Thyroid gland (tissue), 4 donors: Measurements from ENCODE around the gene DDHD1. TPM values are rescaled to one million over a fixed set of nuclear protein-coding genes. Genes with fewer than 3 reads are reported as not detected.

Experiments
- DNase-seq, 2 donors: peaks; one replicate each; pipeline ENCODE4 v3.0.0-alpha.2; 2019
- H3K27ac ChIP-seq, 3 donors: fragments of 200-600 bp; sonication (generic); 1 replicate in 2 of 3; 2 replicates in 1 of 3; pipeline ENCODE4 v1.5.1; 2016 to 2019; ENCODE audit warnings: mild to moderate bottlenecking in 1 of 3, moderate library complexity in 1 of 3
- H3K27me3 ChIP-seq: fragments of 200-600 bp; sonication (generic); one replicate; pipeline ENCODE4 v1.5.1; 2019
- H3K36me3 ChIP-seq, 2 donors: fragments of 200-600 bp; sonication (generic); one replicate each; pipeline ENCODE4 v1.5.1; 2016 to 2019
- H3K4me1 ChIP-seq, 2 donors: fragments of 200-600 bp; sonication (generic); one replicate each; pipeline ENCODE4 v1.5.1; 2017 to 2019
- H3K4me3 ChIP-seq, 3 donors: fragments of 200-600 bp; sonication (generic); replicated peaks in 1 of 3; 1 replicate in 2 of 3; 2 replicates in 1 of 3; pipeline ENCODE4 v1.5.1; 2016; ENCODE audit warnings: mild to moderate bottlenecking in 1 of 3
- H3K9me3 ChIP-seq: fragments of 200-600 bp; sonication (generic); one replicate; pipeline ENCODE4 v1.5.1; 2017
- POLR2A ChIP-seq, 2 donors: fragments of 450-650 bp; IDR thresholded peaks; one replicate each; pipeline ENCODE4 v1.6.1; 2017; ENCODE audit warnings: antibody characterized with exemption in 2 of 2, mild to moderate bottlenecking in 2 of 2, moderate library complexity in 1 of 2
- WGBS, 2 donors: methylation state at CpG; one replicate each; pipeline ENCODE4 v1.1.5; 2017; 5-methylcytosine and 5-hydroxymethylcytosine counted together
- intact Hi-C: fragments of 100-400 bp; cut with DNase I; formaldehyde crosslinking; loops from one replicate; pipeline ENCODE4 v1.15.1; 2023
- total RNA-seq, 4 donors: library from RNA; depleted of rRNA; stranded (reverse); fragments of >200 nt; gene quantifications; one replicate each; pipeline ENCODE4 v1.2.3, GENCODE V29; 2016
- TF ChIP-seq, protein P1 (sequence below), 6 experiments: fragments of 200-600 bp in 3 of 6; fragments of 450-650 bp in 3 of 6; sonication (generic) in 3 of 6; IDR thresholded peaks; one replicate each; pipeline ENCODE4 v1.5.1; 2016 to 2019; ENCODE audit warnings: antibody characterized with exemption in 6 of 6, mild to moderate bottlenecking in 2 of 6, inconsistent platforms in 1 of 6, moderate library complexity in 1 of 6

DDHD1 gene
- total RNA-seq, result 10 to 100 TPM; 17.1 to 34.6 (median 18.5) TPM

DNA sequence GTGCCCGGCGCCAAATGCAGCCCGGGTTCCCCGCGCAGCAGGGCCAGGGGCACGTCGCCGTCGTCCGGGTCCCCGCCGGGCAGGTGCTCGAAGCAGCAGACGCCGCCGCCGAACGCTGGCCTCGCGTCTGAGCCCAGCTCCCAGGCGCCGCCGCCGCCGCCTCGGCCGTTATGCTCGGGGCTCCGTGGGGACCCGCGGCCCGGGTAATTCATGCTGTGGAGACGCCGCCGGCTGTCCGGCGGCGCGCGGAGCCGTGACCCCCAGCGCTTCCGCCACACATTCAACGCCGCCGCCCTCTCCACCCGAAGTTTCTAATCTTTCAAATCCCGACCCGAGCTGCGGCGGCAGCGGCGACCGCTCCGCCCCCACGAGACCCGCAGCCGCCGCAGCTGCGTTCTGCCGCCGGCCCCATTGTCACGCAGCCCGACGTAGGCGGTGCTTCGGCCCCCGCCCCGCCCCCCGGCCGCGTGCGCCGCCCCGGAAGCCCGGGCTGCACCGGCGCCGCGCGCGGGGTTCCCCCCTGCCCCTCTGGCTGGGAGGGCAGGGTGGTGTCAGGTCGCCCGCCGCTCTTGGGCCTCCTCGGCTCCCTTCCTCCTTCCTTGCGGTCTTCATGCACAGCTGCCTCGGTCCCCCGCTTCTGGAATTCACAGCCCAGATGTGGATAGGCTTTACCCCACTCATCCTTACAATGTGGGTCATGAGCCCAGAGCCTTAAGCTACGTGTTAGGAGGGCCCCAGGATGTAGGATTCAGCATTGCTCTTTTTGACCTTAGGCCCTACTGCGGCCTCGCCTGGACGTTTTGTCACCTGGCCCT lies at the start of gene DDHD1:
Gene DDHD1 (minus strand): TSS at position 437 of the 815 bp plus-strand sequence. CDS start 225 bp downstream, at position 212.
- peak in 1 of 2 donors; percentile 81 for TF ChIP-seq POLR2A (IDR thresholded peaks at IDR 0.05)
- TF ChIP-seq, protein P1, sequence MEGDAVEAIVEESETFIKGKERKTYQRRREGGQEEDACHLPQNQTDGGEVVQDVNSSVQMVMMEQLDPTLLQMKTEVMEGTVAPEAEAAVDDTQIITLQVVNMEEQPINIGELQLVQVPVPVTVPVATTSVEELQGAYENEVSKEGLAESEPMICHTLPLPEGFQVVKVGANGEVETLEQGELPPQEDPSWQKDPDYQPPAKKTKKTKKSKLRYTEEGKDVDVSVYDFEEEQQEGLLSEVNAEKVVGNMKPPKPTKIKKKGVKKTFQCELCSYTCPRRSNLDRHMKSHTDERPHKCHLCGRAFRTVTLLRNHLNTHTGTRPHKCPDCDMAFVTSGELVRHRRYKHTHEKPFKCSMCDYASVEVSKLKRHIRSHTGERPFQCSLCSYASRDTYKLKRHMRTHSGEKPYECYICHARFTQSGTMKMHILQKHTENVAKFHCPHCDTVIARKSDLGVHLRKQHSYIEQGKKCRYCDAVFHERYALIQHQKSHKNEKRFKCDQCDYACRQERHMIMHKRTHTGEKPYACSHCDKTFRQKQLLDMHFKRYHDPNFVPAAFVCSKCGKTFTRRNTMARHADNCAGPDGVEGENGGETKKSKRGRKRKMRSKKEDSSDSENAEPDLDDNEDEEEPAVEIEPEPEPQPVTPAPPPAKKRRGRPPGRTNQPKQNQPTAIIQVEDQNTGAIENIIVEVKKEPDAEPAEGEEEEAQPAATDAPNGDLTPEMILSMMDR (IDR thresholded peaks at IDR 0.05), result no peak
- DNase-seq, result peak; percentile 70 to 74
- 0 to 15% methylated on average over 16 to 41 of the region's 93 CpGs for WGBS, 2 donors
- Histone ChIP-seq H3K27ac (peak within 1 kb of the TSS; percentile 50 to 82 (median 80)), H3K4me3 (peak within 1 kb of the TSS; percentile 39 to 82 (median 80)), H3K27me3 (no peaks in the 10 kb centered on the region), H3K36me3 (no peaks in the 10 kb centered on the region), H3K9me3 (no peaks in the 10 kb centered on the region), H3K4me1 (peaks cover 0 to 3% of the 10 kb centered on the region in 2 donors)
- intact Hi-C loops, result no loop called here

GRCh38 chr14:53195949-53196348 lies 42.8 kb upstream of the DDHD1 start:
- no peaks in the 10 kb centered on the region for H3K9me3 ChIP-seq
- no peaks in the 10 kb centered on the region for H3K36me3 ChIP-seq
- no peak for DNase-seq
- no peaks in the 10 kb centered on the region for H3K4me1 ChIP-seq
- WGBS, 2 donors, result 91 to 93% methylated on average over 5 of the region's 5 CpGs
- no peaks in the 10 kb centered on the region for H3K27me3 ChIP-seq
- no peak overlapping the region for H3K27ac ChIP-seq
- TF ChIP-seq POLR2A (IDR thresholded peaks at IDR 0.05), result no peak
- TF ChIP-seq, protein P1 (IDR thresholded peaks at IDR 0.05), result no peak
- intact Hi-C loops, result no loop called here
- H3K4me3 ChIP-seq, result no peak overlapping the region

- 85 to 89% methylated on average over 7 of the region's 7 CpGs for WGBS, 2 donors
- H3K27ac ChIP-seq, result no peak overlapping the region
- H3K36me3 ChIP-seq, result no peaks in the 10 kb centered on the region
- no peak for DNase-seq
- H3K4me1 ChIP-seq, result no peaks in the 10 kb centered on the region
- no peak overlapping the region for H3K4me3 ChIP-seq
- intact Hi-C loops, result no loop called here
- no peaks in the 10 kb centered on the region for H3K27me3 ChIP-seq
- no peak for TF ChIP-seq POLR2A (IDR thresholded peaks at IDR 0.05)
- TF ChIP-seq, protein P1 (IDR thresholded peaks at IDR 0.05), result no peak
- H3K9me3 ChIP-seq, result no peaks in the 10 kb centered on the region
These were observed 40.1 kb upstream of the DDHD1 start for GRCh38 chr14:53193193-53193592.

- H3K4me3 ChIP-seq, result no peak overlapping the region
- no peak for DNase-seq
- H3K27ac ChIP-seq, result no peak overlapping the region
- H3K9me3 ChIP-seq, result no peaks in the 10 kb centered on the region
- intact Hi-C loops, result no loop called here
- no peaks in the 10 kb centered on the region for H3K36me3 ChIP-seq
- no peak for TF ChIP-seq POLR2A (IDR thresholded peaks at IDR 0.05)
- TF ChIP-seq, protein P1 (IDR thresholded peaks at IDR 0.05), result no peak
- 35 to 49% methylated on average over 2 of the region's 2 CpGs for WGBS, 2 donors
- no peaks in the 10 kb centered on the region for H3K27me3 ChIP-seq
- H3K4me1 ChIP-seq, result no peaks in the 10 kb centered on the region
These were observed 39.1 kb upstream of the DDHD1 start for GRCh38 chr14:53192052-53192760.

GRCh38 chr14:53190938-53191337 lies 37.8 kb upstream of the DDHD1 start:
- 82 to 86% methylated on average over 2 of the region's 2 CpGs for WGBS, 2 donors
- no peak for DNase-seq

More at GRCh38 chr14:53190938-53191337, 37.8 kb upstream of the DDHD1 start:
- Histone ChIP-seq H3K4me1 (no peaks in the 10 kb centered on the region), H3K4me3 (no peak overlapping the region), H3K36me3 (no peaks in the 10 kb centered on the region), H3K27me3 (no peaks in the 10 kb centered on the region), H3K27ac (no peak overlapping the region), H3K9me3 (no peaks in the 10 kb centered on the region)
- intact Hi-C loops, result no loop called here
- TF ChIP-seq, protein P1 (IDR thresholded peaks at IDR 0.05), result no peak
- TF ChIP-seq POLR2A (IDR thresholded peaks at IDR 0.05), result no peak
